BLaER1 (cell line): ENCODE data around the gene RAP1GDS1.
"Not testable (repeated sequence)": the region's sequence is repeated elsewhere in the genome, so short reads cannot be mapped to it uniquely, and the experiment has no call there.

Source experiments
- H3K27ac ChIP-seq: shearing (Covaris generic); formaldehyde crosslinking; 2 replicates; pipeline ENCODE4 v1.8.1; 2022
- H3K27me3 ChIP-seq: shearing (Covaris generic); formaldehyde crosslinking; 2 replicates; pipeline ENCODE4 v1.8.1; 2022
- H3K36me3 ChIP-seq: shearing (Covaris generic); formaldehyde crosslinking; 2 replicates; pipeline ENCODE4 v1.8.1; 2022
- H3K4me1 ChIP-seq: shearing (Covaris generic); formaldehyde crosslinking; 2 replicates; pipeline ENCODE4 v1.8.1; 2022
- H3K4me2 ChIP-seq: shearing (Covaris generic); formaldehyde crosslinking; 2 replicates; pipeline ENCODE4 v1.8.1; 2022
- H3K4me3 ChIP-seq: shearing (Covaris generic); formaldehyde crosslinking; 2 replicates; pipeline ENCODE4 v1.8.1; 2022
- H3K9ac ChIP-seq: shearing (Covaris generic); formaldehyde crosslinking; 2 replicates; pipeline ENCODE4 v1.8.1; 2022
- H3K9me3 ChIP-seq: shearing (Covaris generic); formaldehyde crosslinking; 2 replicates; pipeline ENCODE4 v1.8.1; 2022
- H4K20me1 ChIP-seq: shearing (Covaris generic); formaldehyde crosslinking; 2 replicates; pipeline ENCODE4 v1.8.1; 2022
- Cebpa-rat ChIP-seq: shearing (Covaris generic); IDR thresholded peaks from 2 replicates; pipeline ENCODE4 v1.8.1; 2022

RAP1GDS1 gene

DNA sequence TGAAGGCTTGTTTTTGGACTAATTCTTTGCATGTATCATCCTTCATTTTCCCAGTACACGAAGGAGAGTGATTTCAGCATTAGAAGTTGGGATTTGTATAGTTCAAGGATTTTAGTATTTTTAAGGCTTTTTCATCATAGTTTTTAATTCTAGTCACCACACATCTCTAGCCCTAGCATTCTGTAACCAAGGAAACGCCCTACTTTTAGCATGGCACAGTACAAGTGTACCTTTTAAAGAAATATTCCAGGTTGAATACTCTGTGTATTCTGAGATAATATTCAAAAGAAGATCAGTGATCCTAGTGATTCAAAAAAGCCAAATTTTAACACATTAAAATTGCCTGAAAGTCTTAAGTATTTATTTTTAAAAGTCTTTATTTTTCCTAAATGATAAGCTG lies 150.5 kb downstream of the RAP1GDS1 start:
- H3K36me3 ChIP-seq: peaks cover 14% of the 10 kb centered on the region
- H3K9me3 ChIP-seq: peaks cover 12% of the 10 kb centered on the region
- no peaks in the 10 kb centered on the region for H3K4me1 ChIP-seq
- no peak overlapping the region for H3K9ac ChIP-seq
- H3K4me3 ChIP-seq: no peak overlapping the region
- no peak overlapping the region for H3K27ac ChIP-seq
- no peak overlapping the region for H3K4me2 ChIP-seq
- H3K27me3 ChIP-seq: no peaks in the 10 kb centered on the region
- no peaks in the 10 kb centered on the region for H4K20me1 ChIP-seq
- TF ChIP-seq Cebpa-rat: no peak

DNA sequence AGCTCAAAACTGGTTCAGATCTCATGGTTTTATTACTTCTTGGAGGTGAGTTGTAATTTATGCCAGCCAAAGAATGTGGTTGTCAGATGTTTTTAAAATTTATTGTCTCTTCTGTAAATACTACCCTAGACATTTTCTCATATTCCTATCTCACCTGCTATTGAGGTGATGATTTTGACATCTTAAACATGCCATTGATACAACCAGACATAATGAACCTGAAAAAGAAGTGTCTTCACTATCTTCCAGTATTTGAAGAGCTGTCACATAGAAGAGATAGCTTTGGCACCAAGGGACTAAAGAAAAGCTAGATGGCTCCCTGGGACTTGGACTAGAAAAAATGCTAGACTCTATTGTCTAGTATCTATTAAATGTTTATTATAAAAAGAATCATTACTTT lies 155.7 kb downstream of the RAP1GDS1 start:
- H3K27ac ChIP-seq: no peak overlapping the region
- no peak overlapping the region for H3K9ac ChIP-seq
- H3K4me3 ChIP-seq: no peak overlapping the region
- no peaks in the 10 kb centered on the region for H4K20me1 ChIP-seq
- no peak for TF ChIP-seq Cebpa-rat
- H3K27me3 ChIP-seq: no peaks in the 10 kb centered on the region
- no peak overlapping the region for H3K4me2 ChIP-seq
- no peaks in the 10 kb centered on the region for H3K4me1 ChIP-seq
- peaks cover 12% of the 10 kb centered on the region for H3K9me3 ChIP-seq
- H3K36me3 ChIP-seq: peaks cover 34% of the 10 kb centered on the region

DNA sequence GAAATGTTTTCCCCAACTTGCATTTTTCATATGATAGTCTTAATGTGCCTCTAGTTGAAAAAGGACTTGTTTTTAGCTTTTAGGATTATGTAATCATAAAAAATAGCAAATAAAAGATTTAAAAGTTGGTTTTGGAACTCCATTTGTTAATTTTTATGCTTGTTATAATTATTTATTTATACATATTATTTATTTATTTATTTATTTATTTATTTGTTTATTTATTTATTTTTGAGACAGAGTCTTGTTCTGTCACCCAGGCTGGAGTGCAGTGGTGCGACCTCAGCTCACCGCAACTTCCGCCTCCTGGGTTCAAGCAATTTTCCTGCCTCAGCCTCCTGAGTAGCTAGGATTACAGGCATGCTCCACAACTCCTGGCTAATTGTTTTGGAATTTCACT lies 159.0 kb downstream of the RAP1GDS1 start:
- Histone ChIP-seq H3K36me3 (peaks cover 56% of the 10 kb centered on the region), H3K9me3 (peaks cover 13% of the 10 kb centered on the region)
- not testable (repeated sequence) for H3K27ac ChIP-seq, H3K4me1 ChIP-seq, H3K4me2 ChIP-seq, H3K9ac ChIP-seq, H3K27me3 ChIP-seq, H3K4me3 ChIP-seq, H4K20me1 ChIP-seq

DNA sequence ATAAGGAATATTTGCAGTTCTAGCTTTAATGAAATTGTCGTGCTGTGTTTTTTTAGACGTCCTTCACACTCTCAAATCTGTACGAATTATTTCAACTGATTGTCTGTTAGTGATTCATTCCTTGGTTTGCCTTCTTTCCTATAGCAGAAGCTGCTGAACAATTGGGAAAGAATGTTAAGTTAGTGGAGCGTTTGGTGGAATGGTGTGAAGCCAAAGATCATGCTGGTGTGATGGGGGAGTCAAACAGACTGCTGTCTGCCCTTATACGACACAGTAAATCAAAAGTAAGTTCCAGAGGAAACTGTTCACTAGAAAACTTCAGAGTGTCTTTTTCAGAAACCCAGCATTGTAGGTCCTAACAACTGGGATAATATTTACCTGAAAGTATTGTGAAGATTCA lies 159.9 kb downstream of the RAP1GDS1 start:
- H3K27me3 ChIP-seq: no peaks in the 10 kb centered on the region
- no peak overlapping the region for H3K9ac ChIP-seq
- H4K20me1 ChIP-seq: no peaks in the 10 kb centered on the region
- peaks cover 13% of the 10 kb centered on the region for H3K9me3 ChIP-seq
- no peak overlapping the region for H3K27ac ChIP-seq
- no peak overlapping the region for H3K4me2 ChIP-seq
- H3K4me3 ChIP-seq: no peak overlapping the region
- peaks cover 59% of the 10 kb centered on the region for H3K36me3 ChIP-seq
- TF ChIP-seq Cebpa-rat: no peak
- H3K4me1 ChIP-seq: no peaks in the 10 kb centered on the region

DNA sequence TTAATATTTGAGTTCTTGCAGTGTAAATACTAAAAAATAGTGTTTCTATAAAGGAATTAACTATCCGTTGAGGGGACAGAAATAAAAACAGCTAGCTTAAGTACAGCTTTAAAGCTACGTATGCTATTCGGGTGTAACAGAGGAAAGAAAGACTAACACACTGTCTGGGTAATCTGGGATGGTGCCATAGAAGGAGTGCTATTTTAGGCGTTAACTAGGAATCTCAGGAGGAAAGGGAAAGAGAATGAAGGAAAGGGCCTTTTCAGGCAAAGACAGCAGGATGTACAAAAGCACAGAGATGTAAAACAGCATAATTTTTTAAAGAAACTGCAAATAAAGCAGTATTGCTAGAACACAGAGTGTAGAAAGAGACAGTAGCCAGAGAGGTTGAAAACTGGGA lies 161.8 kb downstream of the RAP1GDS1 start:
- H3K9ac ChIP-seq: no peak overlapping the region
- H3K27me3 ChIP-seq: no peaks in the 10 kb centered on the region
- H3K4me2 ChIP-seq: no peak overlapping the region
- no peak for TF ChIP-seq Cebpa-rat
- H3K36me3 ChIP-seq: peaks cover 54% of the 10 kb centered on the region
- H3K4me1 ChIP-seq: no peaks in the 10 kb centered on the region
- H3K27ac ChIP-seq: no peak overlapping the region
- H3K4me3 ChIP-seq: no peak overlapping the region
- H3K9me3 ChIP-seq: peaks cover 13% of the 10 kb centered on the region
- H4K20me1 ChIP-seq: no peaks in the 10 kb centered on the region

DNA sequence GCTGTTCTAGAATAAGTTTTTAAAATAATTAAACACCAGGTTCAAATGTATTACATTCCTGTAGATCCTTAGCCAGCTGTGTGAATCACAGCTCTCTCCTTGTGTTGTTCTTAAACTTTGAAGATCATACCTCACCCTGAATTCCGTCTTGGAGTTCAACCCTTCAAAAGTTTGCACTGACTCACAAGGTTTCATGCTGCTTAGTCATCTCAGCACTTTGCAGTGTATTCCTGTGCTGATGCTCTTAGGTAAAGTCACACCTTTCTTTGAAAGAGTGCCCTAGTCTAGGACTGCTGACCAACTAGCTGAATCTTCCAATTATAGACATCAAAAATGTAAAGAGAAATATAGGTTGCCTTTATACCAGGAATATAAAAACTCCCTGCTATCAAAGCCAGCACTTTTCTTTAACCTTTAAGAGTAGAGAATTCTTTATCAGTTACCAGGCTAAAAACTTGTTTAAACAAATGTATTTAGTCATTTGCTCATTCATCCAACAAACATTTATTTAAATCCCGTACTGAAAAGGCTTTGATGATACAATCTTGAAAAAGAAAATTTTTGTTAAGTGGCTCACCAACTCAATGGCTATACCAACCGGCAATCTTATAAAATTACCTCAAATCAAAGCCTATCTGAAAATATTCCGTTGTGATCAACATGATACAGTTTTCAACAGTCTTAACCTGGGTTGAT lies 169.7 kb downstream of the RAP1GDS1 start:
- no peak overlapping the region for H3K27ac ChIP-seq
- no peaks in the 10 kb centered on the region for H3K9me3 ChIP-seq
- H3K9ac ChIP-seq: no peak overlapping the region
- peaks cover 22% of the 10 kb centered on the region for H3K36me3 ChIP-seq
- no peaks in the 10 kb centered on the region for H3K27me3 ChIP-seq
- H3K4me3 ChIP-seq: no peak overlapping the region
- no peaks in the 10 kb centered on the region for H3K4me1 ChIP-seq
- H4K20me1 ChIP-seq: no peaks in the 10 kb centered on the region
- no peak overlapping the region for H3K4me2 ChIP-seq
- TF ChIP-seq Cebpa-rat: no peak

DNA sequence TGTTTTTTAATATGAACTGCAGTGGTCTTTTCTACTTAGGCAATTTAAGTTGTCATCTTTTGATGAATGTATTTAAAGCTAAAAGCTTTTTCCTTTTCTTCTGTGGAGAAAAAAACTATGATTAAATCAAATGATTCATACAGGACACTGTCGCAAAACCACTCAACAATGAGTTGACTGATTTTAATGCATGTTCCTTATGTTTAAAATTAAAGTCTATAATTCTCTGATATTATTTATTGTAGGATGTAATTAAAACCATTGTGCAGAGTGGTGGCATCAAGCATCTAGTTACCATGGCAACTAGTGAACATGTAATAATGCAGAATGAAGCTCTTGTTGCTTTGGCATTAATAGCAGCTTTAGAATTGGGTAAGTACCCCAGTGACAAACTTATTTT lies 172.5 kb downstream of the RAP1GDS1 start:
- Histone ChIP-seq H3K4me1 (no peaks in the 10 kb centered on the region), H4K20me1 (no peaks in the 10 kb centered on the region), H3K4me2 (no peak overlapping the region), H3K27me3 (no peaks in the 10 kb centered on the region), H3K27ac (no peak overlapping the region), H3K9ac (no peak overlapping the region), H3K36me3 (peaks cover 30% of the 10 kb centered on the region), H3K4me3 (no peak overlapping the region), H3K9me3 (no peaks in the 10 kb centered on the region)
- no peak for TF ChIP-seq Cebpa-rat

DNA sequence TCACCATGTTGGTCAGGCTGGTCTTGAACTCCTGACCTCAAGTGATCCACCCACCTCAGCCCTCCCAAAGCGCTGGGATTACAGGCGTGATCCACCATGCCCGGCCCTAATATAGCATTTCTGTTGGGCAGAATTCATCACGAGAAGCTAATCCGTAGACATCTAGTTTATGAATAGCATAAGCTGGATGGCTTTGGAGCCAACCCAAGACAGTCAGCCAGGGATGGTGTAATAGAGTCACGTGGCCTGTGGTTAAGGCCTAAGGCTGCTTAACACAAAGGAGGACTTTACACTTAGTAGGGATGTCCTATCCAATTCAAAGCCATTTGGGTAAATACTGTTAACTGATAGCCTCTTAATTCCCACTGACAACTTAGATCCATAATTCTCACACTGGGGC lies 173.6 kb downstream of the RAP1GDS1 start:
- Histone ChIP-seq H3K27ac (no peak overlapping the region), H3K4me2 (no peak overlapping the region), H3K36me3 (peaks cover 30% of the 10 kb centered on the region), H3K9me3 (no peaks in the 10 kb centered on the region), H3K27me3 (no peaks in the 10 kb centered on the region), H3K4me1 (no peaks in the 10 kb centered on the region), H3K4me3 (no peak overlapping the region), H3K9ac (no peak overlapping the region), H4K20me1 (no peaks in the 10 kb centered on the region)
- TF ChIP-seq Cebpa-rat: no peak

DNA sequence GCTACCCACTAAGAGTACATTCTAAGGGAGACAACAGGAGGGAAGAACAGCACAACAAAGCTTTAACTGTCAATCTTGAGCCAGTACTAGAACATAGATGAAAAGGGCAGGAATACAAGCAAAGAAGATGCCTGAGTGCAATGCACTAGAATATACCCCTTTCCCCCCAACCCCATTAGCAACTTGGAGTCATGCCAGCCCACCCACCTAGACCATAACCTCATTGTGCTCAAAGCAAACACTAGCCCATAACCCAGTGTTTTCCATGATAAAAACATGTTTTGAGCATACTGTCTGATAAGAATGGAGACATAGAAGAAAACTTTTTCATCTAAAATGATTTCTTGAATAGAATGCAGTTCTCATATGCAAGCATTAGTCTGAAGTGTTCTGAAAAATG lies 183.2 kb downstream of the RAP1GDS1 start:
- Histone ChIP-seq H3K27me3 (no peaks in the 10 kb centered on the region), H3K4me2 (no peak overlapping the region), H4K20me1 (no peaks in the 10 kb centered on the region), H3K27ac (no peak overlapping the region), H3K36me3 (peaks cover 31% of the 10 kb centered on the region), H3K4me3 (no peak overlapping the region), H3K9me3 (no peaks in the 10 kb centered on the region), H3K9ac (no peak overlapping the region), H3K4me1 (peaks cover 39% of the 10 kb centered on the region)
- TF ChIP-seq Cebpa-rat: no peak

DNA sequence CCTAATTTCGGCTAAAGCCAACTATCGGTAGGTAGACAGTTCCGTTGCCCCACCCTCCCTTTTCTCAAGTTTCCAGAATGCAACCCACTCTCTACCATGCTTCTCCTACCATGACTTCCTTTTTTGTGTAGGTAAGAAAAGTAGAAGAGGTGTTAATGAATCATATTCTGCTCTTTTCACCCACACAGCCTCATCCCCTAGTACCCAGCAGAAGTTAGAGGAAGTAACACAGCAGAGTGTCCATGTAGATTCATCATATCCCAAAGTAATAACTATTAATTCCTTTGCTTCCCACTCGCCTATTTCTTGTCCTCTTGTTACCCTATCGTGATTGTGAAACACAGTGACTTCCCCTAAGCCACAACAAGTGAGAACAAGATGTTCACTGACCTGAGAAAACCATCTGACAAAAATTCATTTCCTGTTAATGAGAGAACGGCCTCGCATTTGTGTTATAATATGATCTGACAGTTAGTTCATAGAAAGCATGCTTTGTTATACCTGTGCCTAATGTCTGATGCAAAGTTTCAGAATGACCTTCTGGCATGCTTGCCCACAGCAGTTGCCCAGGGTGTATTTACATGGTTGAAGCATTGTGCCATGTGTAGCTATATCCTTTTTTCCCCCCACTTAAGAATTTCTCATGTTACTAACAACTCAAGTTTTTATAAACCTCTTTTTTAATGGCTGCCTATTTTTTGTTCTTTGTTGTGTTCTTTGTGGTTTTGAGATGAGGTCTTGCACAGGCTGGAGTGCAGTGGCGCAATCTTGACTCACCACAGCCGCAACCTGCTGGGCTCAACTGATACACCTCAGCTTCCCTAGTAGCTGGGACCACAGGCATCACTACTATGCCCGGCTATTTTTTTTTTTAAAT lies 185.6 kb downstream of the RAP1GDS1 start:
- no peak overlapping the region for H3K27ac ChIP-seq

More for the DNA sequence above, 185.6 kb downstream of the RAP1GDS1 start:
- no peak for TF ChIP-seq Cebpa-rat
- H3K9me3 ChIP-seq: no peaks in the 10 kb centered on the region
- H3K9ac ChIP-seq: no peak overlapping the region
- H3K36me3 ChIP-seq: peaks cover 25% of the 10 kb centered on the region
- no peaks in the 10 kb centered on the region for H3K27me3 ChIP-seq
- peaks cover 52% of the 10 kb centered on the region for H3K4me1 ChIP-seq
- H3K4me3 ChIP-seq: no peak overlapping the region
- H4K20me1 ChIP-seq: no peaks in the 10 kb centered on the region
- peak overlapping the region; percentile 73 for H3K4me2 ChIP-seq
